HL-60 (cell line): ENCODE measurements around the gene APCS.

Experiments used
- DNase-seq, 2 experiments: peaks; one replicate each; pipeline ENCODE4 v3.0.0-alpha.2; 2010 to 2020; ENCODE audit warnings: low read depth in 1 of 2, low spot score in 1 of 2
- H3K27ac ChIP-seq: fragments of 250-450 bp; sonication (Bioruptor Pico); replicated peaks from 2 replicates; pipeline ENCODE4 v1.5.1; 2020; ENCODE audit warnings: mild to moderate bottlenecking, moderate library complexity
- H3K27me3 ChIP-seq: fragments of 250-450 bp; sonication (Bioruptor Pico); 2 replicates; pipeline ENCODE4 v1.5.1; 2021; ENCODE audit warnings: mild to moderate bottlenecking, moderate library complexity; ENCODE audit not compliant: insufficient read depth, poor library complexity, severe bottlenecking
- H3K4me3 ChIP-seq: replicated peaks from 2 replicates; pipeline ENCODE4 v1.5.1; 2011; ENCODE audit warnings: mild to moderate bottlenecking, control low read depth, low read length; ENCODE audit not compliant: insufficient read depth
- GABPA ChIP-seq: IDR thresholded peaks from 2 replicates; pipeline ENCODE4 v1.6.1; 2012; ENCODE audit warnings: low read depth
- POLR2AphosphoS5 ChIP-seq: IDR thresholded peaks from 2 replicates; pipeline ENCODE4 v1.6.1; 2012; ENCODE audit warnings: low read depth
- SPI1 ChIP-seq: IDR thresholded peaks from 2 replicates; pipeline ENCODE4 v1.6.1; 2012; ENCODE audit warnings: low read depth, mild to moderate bottlenecking, borderline replicate concordance
- TF ChIP-seq, protein P1 (sequence below): IDR thresholded peaks from 2 replicates; pipeline ENCODE4 v1.6.1; 2012; ENCODE audit warnings: low read depth; ENCODE audit not compliant: insufficient replicate concordance
- TF ChIP-seq, protein P2 (sequence below): IDR thresholded peaks from one replicate; pipeline ENCODE4 v1.5.1; 2011; ENCODE audit warnings: low read length, control low read depth, inconsistent platforms; ENCODE audit not compliant: insufficient read depth

The APCS gene

DNA sequence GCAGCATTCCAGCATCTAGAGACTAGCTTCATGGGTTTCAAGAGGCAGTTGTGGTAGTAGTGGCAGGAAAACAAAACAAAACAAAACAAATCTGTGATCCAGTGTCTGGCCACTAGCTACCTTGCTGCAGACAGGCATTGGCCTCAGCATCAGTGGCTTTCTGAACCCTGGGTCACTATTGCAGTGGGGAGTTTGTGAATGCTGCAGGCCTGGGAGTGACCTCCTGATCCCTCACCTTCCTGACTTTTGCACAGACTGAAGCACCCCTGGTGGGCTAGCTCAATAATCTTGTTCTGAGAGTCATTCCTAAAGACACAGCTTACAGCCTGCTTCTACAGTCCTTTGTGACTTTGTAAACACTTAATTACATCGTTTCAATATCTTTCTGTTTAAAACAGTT, 24.9 kb upstream of the APCS start:
- Histone ChIP-seq H3K27ac (no peak overlapping the region), H3K27me3 (no peaks in the 10 kb centered on the region), H3K4me3 (no peak overlapping the region)
- no peak for DNase-seq
- TF ChIP-seq, protein P1, sequence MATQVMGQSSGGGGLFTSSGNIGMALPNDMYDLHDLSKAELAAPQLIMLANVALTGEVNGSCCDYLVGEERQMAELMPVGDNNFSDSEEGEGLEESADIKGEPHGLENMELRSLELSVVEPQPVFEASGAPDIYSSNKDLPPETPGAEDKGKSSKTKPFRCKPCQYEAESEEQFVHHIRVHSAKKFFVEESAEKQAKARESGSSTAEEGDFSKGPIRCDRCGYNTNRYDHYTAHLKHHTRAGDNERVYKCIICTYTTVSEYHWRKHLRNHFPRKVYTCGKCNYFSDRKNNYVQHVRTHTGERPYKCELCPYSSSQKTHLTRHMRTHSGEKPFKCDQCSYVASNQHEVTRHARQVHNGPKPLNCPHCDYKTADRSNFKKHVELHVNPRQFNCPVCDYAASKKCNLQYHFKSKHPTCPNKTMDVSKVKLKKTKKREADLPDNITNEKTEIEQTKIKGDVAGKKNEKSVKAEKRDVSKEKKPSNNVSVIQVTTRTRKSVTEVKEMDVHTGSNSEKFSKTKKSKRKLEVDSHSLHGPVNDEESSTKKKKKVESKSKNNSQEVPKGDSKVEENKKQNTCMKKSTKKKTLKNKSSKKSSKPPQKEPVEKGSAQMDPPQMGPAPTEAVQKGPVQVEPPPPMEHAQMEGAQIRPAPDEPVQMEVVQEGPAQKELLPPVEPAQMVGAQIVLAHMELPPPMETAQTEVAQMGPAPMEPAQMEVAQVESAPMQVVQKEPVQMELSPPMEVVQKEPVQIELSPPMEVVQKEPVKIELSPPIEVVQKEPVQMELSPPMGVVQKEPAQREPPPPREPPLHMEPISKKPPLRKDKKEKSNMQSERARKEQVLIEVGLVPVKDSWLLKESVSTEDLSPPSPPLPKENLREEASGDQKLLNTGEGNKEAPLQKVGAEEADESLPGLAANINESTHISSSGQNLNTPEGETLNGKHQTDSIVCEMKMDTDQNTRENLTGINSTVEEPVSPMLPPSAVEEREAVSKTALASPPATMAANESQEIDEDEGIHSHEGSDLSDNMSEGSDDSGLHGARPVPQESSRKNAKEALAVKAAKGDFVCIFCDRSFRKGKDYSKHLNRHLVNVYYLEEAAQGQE, result no peak
- no peak for TF ChIP-seq SPI1
- no peak for TF ChIP-seq POLR2AphosphoS5
- no peak for TF ChIP-seq GABPA

DNA sequence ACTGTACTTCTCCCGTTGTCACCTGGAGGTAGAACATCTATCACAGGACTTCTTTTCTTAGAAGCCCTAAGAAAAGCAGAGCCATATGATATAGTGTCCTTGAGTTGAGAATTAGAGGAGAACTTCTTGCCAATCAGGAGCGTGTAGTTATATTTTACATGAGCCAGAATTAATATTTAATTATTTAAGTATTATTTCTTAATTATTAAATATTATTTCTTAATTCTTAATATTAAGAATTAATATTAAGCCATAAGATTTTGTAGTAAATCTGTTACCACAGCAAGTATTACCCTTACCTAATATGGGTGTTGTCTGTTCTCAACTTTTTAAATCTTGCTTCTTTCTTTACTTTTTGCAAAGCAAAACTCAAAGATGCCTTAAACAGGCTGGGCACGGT, 10.2 kb upstream of the APCS start:
- Histone ChIP-seq H3K27me3 (no peaks in the 10 kb centered on the region), H3K27ac (no peak overlapping the region), H3K4me3 (no peak overlapping the region)
- no peak for DNase-seq
- TF ChIP-seq POLR2AphosphoS5, result no peak
- TF ChIP-seq, protein P2, sequence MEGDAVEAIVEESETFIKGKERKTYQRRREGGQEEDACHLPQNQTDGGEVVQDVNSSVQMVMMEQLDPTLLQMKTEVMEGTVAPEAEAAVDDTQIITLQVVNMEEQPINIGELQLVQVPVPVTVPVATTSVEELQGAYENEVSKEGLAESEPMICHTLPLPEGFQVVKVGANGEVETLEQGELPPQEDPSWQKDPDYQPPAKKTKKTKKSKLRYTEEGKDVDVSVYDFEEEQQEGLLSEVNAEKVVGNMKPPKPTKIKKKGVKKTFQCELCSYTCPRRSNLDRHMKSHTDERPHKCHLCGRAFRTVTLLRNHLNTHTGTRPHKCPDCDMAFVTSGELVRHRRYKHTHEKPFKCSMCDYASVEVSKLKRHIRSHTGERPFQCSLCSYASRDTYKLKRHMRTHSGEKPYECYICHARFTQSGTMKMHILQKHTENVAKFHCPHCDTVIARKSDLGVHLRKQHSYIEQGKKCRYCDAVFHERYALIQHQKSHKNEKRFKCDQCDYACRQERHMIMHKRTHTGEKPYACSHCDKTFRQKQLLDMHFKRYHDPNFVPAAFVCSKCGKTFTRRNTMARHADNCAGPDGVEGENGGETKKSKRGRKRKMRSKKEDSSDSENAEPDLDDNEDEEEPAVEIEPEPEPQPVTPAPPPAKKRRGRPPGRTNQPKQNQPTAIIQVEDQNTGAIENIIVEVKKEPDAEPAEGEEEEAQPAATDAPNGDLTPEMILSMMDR, result no peak
- no peak for TF ChIP-seq GABPA
- no peak for TF ChIP-seq SPI1
- TF ChIP-seq, protein P1, result no peak

DNA sequence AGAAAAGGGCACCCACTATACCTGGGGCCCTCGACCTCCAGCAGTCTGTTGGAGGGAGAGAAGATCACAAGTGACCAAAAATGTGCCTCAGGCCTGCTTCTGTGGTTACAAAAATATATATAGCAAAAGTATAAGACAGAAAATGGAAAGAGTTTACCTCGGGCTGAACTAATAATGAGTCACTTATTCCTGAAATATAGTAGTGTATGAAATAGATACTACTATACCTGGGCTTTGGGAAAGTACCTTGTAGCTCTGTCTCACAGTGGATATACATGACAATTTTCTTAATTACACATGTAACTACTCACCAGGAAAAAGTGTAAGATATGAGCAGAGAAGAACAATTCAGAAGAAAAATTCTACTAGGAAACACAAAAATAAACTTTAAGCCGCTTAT, 7.3 kb upstream of the APCS start:
- DNase-seq, result no peak
- Histone ChIP-seq H3K4me3 (no peak overlapping the region), H3K27ac (no peak overlapping the region), H3K27me3 (no peaks in the 10 kb centered on the region)
- TF ChIP-seq SPI1 (no peak), POLR2AphosphoS5 (no peak)
- TF ChIP-seq, protein P1, result no peak
- TF ChIP-seq, protein P2, result no peak
